GM21515 (cell line): Measurements from ENCODE around the gene DCUN1D2.

Experiments used
- ATAC-seq: cut with Tn5 transposase; IDR thresholded peaks from one replicate; pipeline ENCODE4 v1.9.1; 2021; ENCODE audit not compliant: unreplicated experiment

DCUN1D2 gene

DNA sequence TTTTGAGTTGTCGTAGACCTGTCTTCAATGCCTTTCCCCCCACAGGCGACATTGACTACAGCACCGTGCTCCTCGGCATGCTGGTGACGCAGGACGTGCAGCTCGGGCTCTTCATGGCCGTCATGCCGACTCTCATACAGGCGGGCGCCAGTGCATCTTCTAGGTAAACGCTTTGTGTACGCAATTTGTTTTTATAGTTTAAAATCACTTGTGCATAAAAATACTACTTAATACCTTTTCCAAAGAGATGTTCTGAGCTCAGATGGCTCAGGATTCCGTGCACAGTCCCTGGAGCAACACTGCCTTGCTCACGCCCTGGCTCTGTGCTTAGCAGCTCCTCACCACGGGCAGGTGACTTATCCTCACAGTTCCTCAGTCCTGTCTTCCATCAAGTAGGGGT lies 30.1 kb upstream of the DCUN1D2 start:
- no peak for ATAC-seq

DNA sequence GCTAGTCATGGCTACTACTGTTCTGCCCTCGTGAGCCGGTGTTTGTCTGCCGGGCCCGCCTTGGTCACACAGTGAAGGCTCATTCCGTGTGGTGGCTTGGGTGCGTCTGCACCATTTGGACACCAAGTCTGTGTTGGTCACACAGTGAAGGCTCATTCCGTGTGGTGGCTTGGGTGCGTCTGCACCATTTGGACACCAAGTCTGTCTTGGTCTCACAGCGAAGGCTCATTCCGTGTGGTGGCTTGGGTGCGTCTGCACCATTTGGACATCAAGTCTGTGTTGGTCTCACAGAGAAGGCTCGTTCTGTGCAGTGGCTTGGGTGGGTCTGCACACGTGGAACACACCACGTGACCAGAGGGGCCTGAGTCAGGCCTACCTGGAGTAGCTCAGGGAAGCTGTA lies 29.0 kb upstream of the DCUN1D2 start:
- no peak for ATAC-seq

GRCh38 chr13:113518076-113518803 lies 27.7 kb upstream of the DCUN1D2 start:
- ATAC-seq = no peak

- ATAC-seq = no peak
These were observed 24.3 kb upstream of the DCUN1D2 start for GRCh38 chr13:113514847-113515246.

- ATAC-seq = no peak
These were observed 23.2 kb upstream of the DCUN1D2 start for GRCh38 chr13:113513761-113514160.

- ATAC-seq = no peak
These were observed 20.9 kb upstream of the DCUN1D2 start for GRCh38 chr13:113511361-113511760.

DNA sequence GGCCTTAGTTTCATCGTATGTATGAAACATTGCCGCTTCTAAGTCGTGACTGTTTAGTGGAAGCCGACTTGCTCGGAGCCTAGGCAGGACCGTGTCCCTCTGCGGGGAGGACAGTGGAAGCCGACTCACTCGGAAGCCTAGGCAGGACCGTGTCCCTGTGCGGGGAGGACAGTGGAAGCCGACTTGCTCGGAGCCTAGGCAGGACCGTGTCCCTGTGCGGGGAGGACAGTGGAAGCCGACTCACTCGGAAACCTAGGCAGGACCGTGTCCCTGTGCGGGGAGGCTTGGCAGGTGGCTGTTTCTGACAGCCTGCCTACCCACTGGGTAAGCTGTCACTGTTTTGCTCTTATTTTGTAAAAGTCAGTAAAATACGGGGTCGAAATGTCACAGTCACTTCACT lies 20.4 kb upstream of the DCUN1D2 start:
- no peak for ATAC-seq

GRCh38 chr13:113509989-113510388 lies 19.5 kb upstream of the DCUN1D2 start:
- no peak for ATAC-seq

GRCh38 chr13:113508521-113509254 lies 18.2 kb upstream of the DCUN1D2 start:
- ATAC-seq = no peak

GRCh38 chr13:113507505-113508345 lies 17.2 kb upstream of the DCUN1D2 start:
- ATAC-seq = no peak

DNA sequence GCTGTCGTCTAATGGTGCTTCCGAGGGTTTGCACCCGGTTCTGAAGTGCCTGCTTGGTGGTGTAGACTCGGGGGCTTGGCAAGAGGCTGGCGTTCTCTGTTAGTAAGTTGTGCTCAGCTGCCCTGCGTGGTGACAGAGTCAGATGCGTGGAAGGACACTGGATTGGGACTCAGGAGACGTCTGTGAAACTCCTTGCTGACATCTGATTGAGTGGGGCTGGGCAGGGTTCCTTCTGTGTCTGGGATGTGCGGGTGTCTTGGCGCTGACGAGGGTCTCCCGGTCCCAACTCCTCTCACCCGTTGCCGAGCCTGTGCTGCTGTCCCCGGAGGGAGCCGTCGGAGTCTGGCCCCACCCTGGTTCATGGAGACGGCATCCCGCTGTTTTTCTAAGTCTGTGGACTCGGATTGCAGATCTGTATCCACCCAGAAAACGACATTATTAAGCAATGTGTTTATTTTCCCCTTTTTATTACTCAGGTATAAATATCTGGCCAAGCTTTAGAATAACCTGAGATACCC lies 16.4 kb upstream of the DCUN1D2 start:
- ATAC-seq = no peak

DNA sequence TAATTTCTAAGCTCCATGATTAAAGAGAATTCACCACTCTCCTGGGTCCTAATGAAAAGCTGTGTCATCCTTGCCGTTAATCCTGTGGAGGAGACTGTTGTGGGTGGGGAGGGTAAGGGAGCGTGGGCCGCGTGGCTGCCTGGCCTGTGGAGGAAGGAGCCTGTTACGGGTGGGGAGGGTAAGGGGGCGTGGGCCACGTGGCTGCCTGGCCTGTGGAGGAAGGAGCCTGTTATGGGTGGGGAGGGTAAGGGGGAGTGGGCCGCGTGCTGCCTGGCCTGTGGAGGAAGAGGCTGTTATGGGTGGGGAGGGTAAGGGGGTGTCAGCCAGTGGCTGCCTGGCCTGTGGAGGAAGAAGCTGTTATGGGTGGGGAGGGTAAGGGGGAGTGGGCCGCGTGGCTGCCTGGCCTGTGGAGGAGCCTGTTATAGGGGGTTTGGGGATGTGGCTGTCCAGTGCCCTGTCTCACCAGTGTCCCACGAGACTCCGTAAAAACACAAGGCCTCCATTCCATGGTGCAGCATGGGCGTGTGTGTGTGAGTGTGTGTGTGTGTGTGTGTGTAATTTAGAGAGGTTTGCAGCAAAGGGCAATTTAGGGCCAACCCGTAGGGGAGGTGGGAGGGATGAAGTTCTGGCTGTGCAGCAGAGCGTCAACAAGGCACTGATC lies 15.6 kb upstream of the DCUN1D2 start:
- ATAC-seq = no peak

DNA sequence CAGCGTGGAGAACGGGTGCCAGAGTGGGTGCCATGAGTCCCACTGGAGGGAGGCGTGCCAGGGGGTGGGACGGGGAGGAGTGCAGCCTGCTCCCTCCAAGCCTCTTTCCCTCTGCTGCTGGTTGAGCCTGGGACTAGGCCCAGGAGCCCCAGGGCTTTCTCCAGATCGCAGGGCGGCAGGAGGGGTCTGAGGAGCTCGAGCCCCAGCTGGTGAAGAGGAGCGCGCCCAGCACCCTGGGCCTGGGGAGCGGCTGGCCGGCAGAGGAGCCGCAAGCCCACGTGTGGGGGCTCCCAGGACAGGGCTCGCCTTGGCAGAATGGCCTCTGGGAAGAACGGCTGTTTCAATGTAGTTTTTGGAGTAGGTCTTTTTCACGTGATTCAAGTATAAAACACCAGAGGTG lies 12.2 kb upstream of the DCUN1D2 start:
- no peak for ATAC-seq

- ATAC-seq = no peak
These were observed 10.2 kb upstream of the DCUN1D2 start for GRCh38 chr13:113500530-113501265.

- no peak for ATAC-seq
These were observed 9.4 kb upstream of the DCUN1D2 start for GRCh38 chr13:113499936-113500335.

- no peak for ATAC-seq
These were observed 8.4 kb upstream of the DCUN1D2 start for GRCh38 chr13:113498905-113499304.

- ATAC-seq = no peak
These were observed 6.7 kb upstream of the DCUN1D2 start for GRCh38 chr13:113497217-113497616.

- no peak for ATAC-seq
These were observed 5.1 kb upstream of the DCUN1D2 start for GRCh38 chr13:113495494-113496210.

DNA sequence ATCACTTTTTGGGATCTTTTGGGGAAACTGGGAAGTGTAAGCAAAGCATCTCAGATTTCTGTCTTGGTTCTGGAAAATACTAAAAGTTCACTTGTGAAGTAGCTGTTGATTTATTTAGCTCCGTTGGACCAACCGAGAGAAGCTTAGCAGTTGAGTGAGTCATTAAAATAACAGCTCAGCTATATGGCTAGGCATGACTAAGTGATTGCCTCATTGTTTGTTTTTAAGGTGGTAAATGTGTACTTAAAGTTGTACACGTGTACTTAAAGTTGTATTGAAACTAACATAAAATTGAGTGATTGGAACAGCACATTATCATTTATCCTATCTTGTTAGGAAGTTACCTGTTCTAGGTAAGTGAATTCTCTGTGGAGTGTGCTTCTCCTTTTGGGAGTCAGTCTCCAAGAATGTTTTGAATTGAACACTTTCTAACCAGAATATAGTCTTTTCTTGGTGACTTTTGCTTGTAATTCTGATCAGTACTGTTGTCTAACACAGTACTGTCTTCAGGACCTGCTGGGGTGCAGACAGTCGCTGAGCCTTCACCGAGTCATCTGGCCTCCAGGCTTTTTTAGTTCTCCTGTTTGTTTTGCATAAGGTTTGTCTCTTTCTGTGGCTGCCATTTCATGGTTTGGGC lies 2.9 kb upstream of the DCUN1D2 start:
- ATAC-seq = no peak
